Fibroblast of lung (primary cell): Measurements from ENCODE around the gene HAAO.

Experiments
- CTCF ChIP-seq, 2 donors: IDR thresholded peaks in 1 of 2; conservative IDR thresholded peaks in 1 of 2; 1 replicate in 1 of 2; 2 replicates in 1 of 2; pipeline ENCODE4 v1.5.1; 2011 to 2012; ENCODE audit warnings: low read length in 2 of 2, control low read depth in 1 of 2, inconsistent platforms in 1 of 2, low read depth in 1 of 2, mild to moderate bottlenecking in 1 of 2
- EZH2 ChIP-seq: IDR thresholded peaks from 2 replicates; pipeline ENCODE4 v1.5.1; 2012; ENCODE audit warnings: low read length, control low read depth, mild to moderate bottlenecking; ENCODE audit errors: missing control alignments

- no peak for TF ChIP-seq CTCF (conservative IDR thresholded peaks at IDR 0.05 in 1 of 2, IDR thresholded peaks at IDR 0.05 in 1 of 2; ENCODE audit: low read depth in 1 of 2, low read length in 2 of 2)
- TF ChIP-seq EZH2: no peak
Observed at GRCh38 chr2:42754021-42754775, 38.2 kb downstream of the HAAO start.
